HepG2 (cell line): ENCODE results near the gene KIF1C. TPM values are rescaled to one million over a fixed set of nuclear protein-coding genes. Genes with fewer than 3 reads are reported as not detected.

Experiments used
- CHCHD3 ChIP-seq: sonication (generic); formaldehyde crosslinking; IDR thresholded peaks from 2 replicates; pipeline ENCODE4 v1.8.0; 2022; ENCODE audit warnings: mild to moderate bottlenecking, missing genetic modification reagents, moderate library complexity
- CREM ChIP-seq, 2 experiments: sonication (generic) in 1 of 2; formaldehyde crosslinking in 1 of 2; IDR thresholded peaks; 2 replicates each; pipeline versions ENCODE4 v1.4.0 to v1.6.1; 2016 to 2020; ENCODE audit warnings: antibody characterized with exemption in 1 of 2, mild to moderate bottlenecking in 1 of 2, missing genetic modification reagents in 1 of 2
- HMG20B ChIP-seq: conservative IDR thresholded peaks from 2 replicates; pipeline ENCODE4 v1.6.1; 2016; ENCODE audit warnings: missing genetic modification reagents, missing compliant biosample characterization
- JARID2 ChIP-seq: sonication (generic); formaldehyde crosslinking; IDR thresholded peaks from 2 replicates; pipeline ENCODE4 v1.8.1; 2023; ENCODE audit warnings: missing genetic modification reagents, inconsistent platforms; ENCODE audit not compliant: insufficient replicate concordance
- KLF15 ChIP-seq: sonication (generic); formaldehyde crosslinking; IDR thresholded peaks from 2 replicates; pipeline ENCODE4 v1.8.1; 2023; ENCODE audit warnings: borderline replicate concordance, mild to moderate bottlenecking, inconsistent platforms, missing genetic modification reagents, mixed read lengths
- RBM39 ChIP-seq: fragments of 200-400 bp; formaldehyde crosslinking; IDR thresholded peaks from one replicate; pipeline ENCODE4 v1.6.1; 2018; ENCODE audit warnings: antibody characterized with exemption, mild to moderate bottlenecking, low read depth, low read length; ENCODE audit not compliant: poor library complexity, severe bottlenecking
- SALL1 ChIP-seq: sonication (generic); formaldehyde crosslinking; IDR thresholded peaks from 2 replicates; pipeline ENCODE4 v1.8.0; 2022; ENCODE audit warnings: mild to moderate bottlenecking, missing genetic modification reagents
- SMARCE1 ChIP-seq: fragments of 450-650 bp; IDR thresholded peaks from 2 replicates; pipeline ENCODE4 v1.6.1; 2017; ENCODE audit warnings: borderline replicate concordance
- ZBTB20 ChIP-seq: sonication (generic); formaldehyde crosslinking; IDR thresholded peaks from 2 replicates; pipeline ENCODE4 v1.8.1; 2023; ENCODE audit warnings: missing genetic modification reagents, low read depth, mild to moderate bottlenecking, borderline replicate concordance
- ZFP37 ChIP-seq: sonication (generic); formaldehyde crosslinking; IDR thresholded peaks from 2 replicates; pipeline ENCODE4 v1.4.0; 2020; ENCODE audit warnings: missing genetic modification reagents, borderline replicate concordance
- ZKSCAN1 ChIP-seq: fragments of 150-350 bp; IDR thresholded peaks from 2 replicates; pipeline ENCODE4 v1.6.1; 2014; ENCODE audit warnings: low read length
- ZNF24 ChIP-seq: fragments of 450-650 bp; IDR thresholded peaks from 2 replicates; pipeline ENCODE4 v1.6.1; 2017; ENCODE audit warnings: antibody characterized with exemption, mild to moderate bottlenecking
- ZNF329 ChIP-seq: sonication (generic); formaldehyde crosslinking; IDR thresholded peaks from 2 replicates; pipeline ENCODE4 v1.9.0; 2021; ENCODE audit warnings: low read depth, mild to moderate bottlenecking, missing genetic modification reagents
- ZNF747 ChIP-seq: sonication (generic); formaldehyde crosslinking; IDR thresholded peaks from 2 replicates; pipeline ENCODE4 v1.8.1; 2023; ENCODE audit warnings: missing genetic modification reagents, mild to moderate bottlenecking, borderline replicate concordance
- ZSCAN21 ChIP-seq: sonication (generic); formaldehyde crosslinking; IDR thresholded peaks from 2 replicates; pipeline ENCODE4 v1.8.0; 2022; ENCODE audit warnings: mild to moderate bottlenecking, missing genetic modification reagents, moderate library complexity, borderline replicate concordance
- polyA plus RNA-seq, 8 experiments: library from polyadenylated mRNA; depleted of rRNA in 3 of 8; stranded (reverse) in 7 of 8; unstranded in 1 of 8; fragments of >200 nt; fragmentation: Illumina TruSeq in 4 of 8; extraction: Trizol in 4 of 8; gene quantifications; 2 replicates each; pipeline versions ENCODE4 v1.2.1 to v1.2.3, GENCODE V29; 2011 to 2016; ENCODE audit warnings: low read depth in 4 of 8, missing spikeins in 1 of 8, mixed read lengths in 1 of 8; ENCODE audit not compliant: insufficient read depth in 1 of 8
- total RNA-seq, 5 experiments: library from RNA; depleted of rRNA; stranded (reverse); fragments of >200 nt; fragmentation: Illumina TruSeq; extraction: Trizol; gene quantifications; 2 replicates each; pipeline ENCODE4 v1.2.3, GENCODE V29; 2016; ENCODE audit warnings: low read depth in 1 of 5
- TF ChIP-seq, protein P1 (sequence below): sonication (generic); formaldehyde crosslinking; IDR thresholded peaks from 2 replicates; pipeline ENCODE4 v1.5.0; 2020; ENCODE audit warnings: mild to moderate bottlenecking, missing genetic modification reagents, borderline replicate concordance
- TF ChIP-seq, protein P2 (sequence below): IDR thresholded peaks from 2 replicates; pipeline ENCODE4 v1.6.1; 2016; ENCODE audit warnings: mild to moderate bottlenecking
- TF ChIP-seq, protein P3 (sequence below): sonication (generic); formaldehyde crosslinking; IDR thresholded peaks from 2 replicates; pipeline ENCODE4 v1.4.0; 2020; ENCODE audit warnings: missing genetic modification reagents

KIF1C gene
- total and polyA plus RNA-seq, 2 of the 13 experiments (the other 11 are each of a cell fraction or from before 2014, with no cell fraction given): 70.0 to 104 TPM

DNA sequence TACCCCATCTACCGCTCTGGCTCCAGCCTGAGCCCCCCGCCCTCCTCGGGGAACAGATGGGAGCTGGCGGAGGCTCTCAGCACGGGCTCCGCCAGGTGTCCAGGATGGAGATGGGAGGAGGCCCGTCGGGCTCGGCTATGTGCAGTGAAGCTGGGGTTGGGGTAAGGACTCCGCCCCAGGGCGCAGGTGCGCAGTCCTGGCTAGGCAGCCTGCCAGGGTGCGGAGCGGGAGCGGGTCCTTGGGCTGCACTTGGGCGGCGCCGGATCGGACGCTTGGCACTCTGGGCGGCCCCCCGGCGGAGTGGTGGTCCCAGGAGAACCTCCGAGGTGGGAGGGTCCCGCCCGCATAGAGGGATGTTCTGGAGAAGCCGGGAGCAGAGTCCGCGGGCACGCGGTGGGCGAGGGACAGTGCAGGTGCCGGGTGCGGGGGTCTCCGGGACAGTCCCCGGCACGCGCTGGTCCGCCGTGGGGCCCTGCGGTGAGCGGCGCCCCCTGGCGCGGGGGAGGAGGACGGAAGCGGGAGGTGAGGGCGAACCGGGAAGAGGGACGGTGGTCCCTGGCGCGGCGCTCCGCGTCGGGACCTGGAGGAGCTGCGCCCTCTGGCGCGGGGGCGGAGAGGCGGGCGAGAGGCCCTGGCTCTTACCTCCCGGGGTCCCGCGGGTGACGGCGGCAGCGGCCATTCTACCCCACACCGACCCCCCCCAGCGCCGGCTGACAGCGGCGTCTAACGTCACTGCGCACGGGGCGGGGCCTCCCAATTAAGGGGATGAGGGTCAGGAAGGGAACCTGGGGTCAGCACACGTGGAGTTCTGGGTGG, 10.6 kb upstream of the KIF1C start, which contains the start of gene CAMTA2 (continued):
- peak; percentile 50; the same call in 1 of the 2 replicates for TF ChIP-seq ZNF747 (CRISPR knock-in tag)
- TF ChIP-seq ZFP37: no peak
- no peak for TF ChIP-seq RBM39
- no peak for TF ChIP-seq ZKSCAN1
- TF ChIP-seq ZNF24: no peak
- TF ChIP-seq JARID2 (CRISPR knock-in tag): no peak
- TF ChIP-seq KLF15 (CRISPR knock-in tag): no peak
- TF ChIP-seq, protein P1, sequence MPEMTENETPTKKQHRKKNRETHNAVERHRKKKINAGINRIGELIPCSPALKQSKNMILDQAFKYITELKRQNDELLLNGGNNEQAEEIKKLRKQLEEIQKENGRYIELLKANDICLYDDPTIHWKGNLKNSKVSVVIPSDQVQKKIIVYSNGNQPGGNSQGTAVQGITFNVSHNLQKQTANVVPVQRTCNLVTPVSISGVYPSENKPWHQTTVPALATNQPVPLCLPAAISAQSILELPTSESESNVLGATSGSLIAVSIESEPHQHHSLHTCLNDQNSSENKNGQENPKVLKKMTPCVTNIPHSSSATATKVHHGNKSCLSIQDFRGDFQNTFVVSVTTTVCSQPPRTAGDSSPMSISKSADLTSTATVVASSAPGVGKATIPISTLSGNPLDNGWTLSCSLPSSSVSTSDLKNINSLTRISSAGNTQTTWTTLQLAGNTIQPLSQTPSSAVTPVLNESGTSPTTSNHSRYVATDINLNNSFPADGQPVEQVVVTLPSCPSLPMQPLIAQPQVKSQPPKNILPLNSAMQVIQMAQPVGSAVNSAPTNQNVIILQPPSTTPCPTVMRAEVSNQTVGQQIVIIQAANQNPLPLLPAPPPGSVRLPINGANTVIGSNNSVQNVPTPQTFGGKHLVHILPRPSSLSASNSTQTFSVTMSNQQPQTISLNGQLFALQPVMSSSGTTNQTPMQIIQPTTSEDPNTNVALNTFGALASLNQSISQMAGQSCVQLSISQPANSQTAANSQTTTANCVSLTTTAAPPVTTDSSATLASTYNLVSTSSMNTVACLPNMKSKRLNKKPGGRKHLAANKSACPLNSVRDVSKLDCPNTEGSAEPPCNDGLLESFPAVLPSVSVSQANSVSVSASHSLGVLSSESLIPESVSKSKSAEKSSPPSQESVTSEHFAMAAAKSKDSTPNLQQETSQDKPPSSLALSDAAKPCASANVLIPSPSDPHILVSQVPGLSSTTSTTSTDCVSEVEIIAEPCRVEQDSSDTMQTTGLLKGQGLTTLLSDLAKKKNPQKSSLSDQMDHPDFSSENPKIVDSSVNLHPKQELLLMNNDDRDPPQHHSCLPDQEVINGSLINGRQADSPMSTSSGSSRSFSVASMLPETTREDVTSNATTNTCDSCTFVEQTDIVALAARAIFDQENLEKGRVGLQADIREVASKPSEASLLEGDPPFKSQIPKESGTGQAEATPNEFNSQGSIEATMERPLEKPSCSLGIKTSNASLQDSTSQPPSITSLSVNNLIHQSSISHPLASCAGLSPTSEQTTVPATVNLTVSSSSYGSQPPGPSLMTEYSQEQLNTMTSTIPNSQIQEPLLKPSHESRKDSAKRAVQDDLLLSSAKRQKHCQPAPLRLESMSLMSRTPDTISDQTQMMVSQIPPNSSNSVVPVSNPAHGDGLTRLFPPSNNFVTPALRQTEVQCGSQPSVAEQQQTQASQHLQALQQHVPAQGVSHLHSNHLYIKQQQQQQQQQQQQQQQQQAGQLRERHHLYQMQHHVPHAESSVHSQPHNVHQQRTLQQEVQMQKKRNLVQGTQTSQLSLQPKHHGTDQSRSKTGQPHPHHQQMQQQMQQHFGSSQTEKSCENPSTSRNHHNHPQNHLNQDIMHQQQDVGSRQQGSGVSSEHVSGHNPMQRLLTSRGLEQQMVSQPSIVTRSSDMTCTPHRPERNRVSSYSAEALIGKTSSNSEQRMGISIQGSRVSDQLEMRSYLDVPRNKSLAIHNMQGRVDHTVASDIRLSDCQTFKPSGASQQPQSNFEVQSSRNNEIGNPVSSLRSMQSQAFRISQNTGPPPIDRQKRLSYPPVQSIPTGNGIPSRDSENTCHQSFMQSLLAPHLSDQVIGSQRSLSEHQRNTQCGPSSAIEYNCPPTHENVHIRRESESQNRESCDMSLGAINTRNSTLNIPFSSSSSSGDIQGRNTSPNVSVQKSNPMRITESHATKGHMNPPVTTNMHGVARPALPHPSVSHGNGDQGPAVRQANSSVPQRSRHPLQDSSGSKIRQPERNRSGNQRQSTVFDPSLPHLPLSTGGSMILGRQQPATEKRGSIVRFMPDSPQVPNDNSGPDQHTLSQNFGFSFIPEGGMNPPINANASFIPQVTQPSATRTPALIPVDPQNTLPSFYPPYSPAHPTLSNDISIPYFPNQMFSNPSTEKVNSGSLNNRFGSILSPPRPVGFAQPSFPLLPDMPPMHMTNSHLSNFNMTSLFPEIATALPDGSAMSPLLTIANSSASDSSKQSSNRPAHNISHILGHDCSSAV: no peak
- TF ChIP-seq, protein P2, sequence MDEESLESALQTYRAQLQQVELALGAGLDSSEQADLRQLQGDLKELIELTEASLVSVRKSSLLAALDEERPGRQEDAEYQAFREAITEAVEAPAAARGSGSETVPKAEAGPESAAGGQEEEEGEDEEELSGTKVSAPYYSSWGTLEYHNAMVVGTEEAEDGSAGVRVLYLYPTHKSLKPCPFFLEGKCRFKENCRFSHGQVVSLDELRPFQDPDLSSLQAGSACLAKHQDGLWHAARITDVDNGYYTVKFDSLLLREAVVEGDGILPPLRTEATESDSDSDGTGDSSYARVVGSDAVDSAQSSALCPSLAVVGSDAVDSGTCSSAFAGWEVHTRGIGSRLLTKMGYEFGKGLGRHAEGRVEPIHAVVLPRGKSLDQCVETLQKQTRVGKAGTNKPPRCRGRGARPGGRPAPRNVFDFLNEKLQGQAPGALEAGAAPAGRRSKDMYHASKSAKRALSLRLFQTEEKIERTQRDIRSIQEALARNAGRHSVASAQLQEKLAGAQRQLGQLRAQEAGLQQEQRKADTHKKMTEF (CRISPR knock-in tag): peak; percentile 93
- TF ChIP-seq, protein P3, sequence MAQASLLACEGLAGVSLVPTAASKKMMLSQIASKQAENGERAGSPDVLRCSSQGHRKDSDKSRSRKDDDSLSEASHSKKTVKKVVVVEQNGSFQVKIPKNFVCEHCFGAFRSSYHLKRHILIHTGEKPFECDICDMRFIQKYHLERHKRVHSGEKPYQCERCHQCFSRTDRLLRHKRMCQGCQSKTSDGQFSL (CRISPR knock-in tag): peak; percentile 95
- 0 out of 2 replicates have a peak, but pooled peaks have one; percentile 35 for TF ChIP-seq ZNF329 (CRISPR knock-in tag)
- no peak for TF ChIP-seq ZBTB20 (CRISPR knock-in tag)
- TF ChIP-seq HMG20B (CRISPR knock-in tag): no peak
- no peak; the same call in 1 of the 2 replicates for TF ChIP-seq CHCHD3
- TF ChIP-seq CREM (IDR thresholded peaks at IDR 0.05): peak; percentile 64
- TF ChIP-seq CREM (CRISPR knock-in tag; IDR thresholded peaks at IDR 0.05): no peak
- peak; percentile 50; the same call in 1 of the 2 replicates for TF ChIP-seq SALL1
- no peak for TF ChIP-seq SMARCE1
- peak; percentile 69 for TF ChIP-seq ZSCAN21 (CRISPR knock-in tag)
